Ecto neural progenitor cell (in vitro differentiated cells): ENCODE measurements around the gene DEPDC5.
"Not testable (repeated sequence)": the region's sequence is repeated elsewhere in the genome, so short reads cannot be mapped to it uniquely, and the experiment has no call there.

Source experiments
- DNase-seq: peaks from one replicate; pipeline ENCODE4 v3.0.0-alpha.2; 2018; ENCODE audit warnings: low spot score

DEPDC5 gene

DNA sequence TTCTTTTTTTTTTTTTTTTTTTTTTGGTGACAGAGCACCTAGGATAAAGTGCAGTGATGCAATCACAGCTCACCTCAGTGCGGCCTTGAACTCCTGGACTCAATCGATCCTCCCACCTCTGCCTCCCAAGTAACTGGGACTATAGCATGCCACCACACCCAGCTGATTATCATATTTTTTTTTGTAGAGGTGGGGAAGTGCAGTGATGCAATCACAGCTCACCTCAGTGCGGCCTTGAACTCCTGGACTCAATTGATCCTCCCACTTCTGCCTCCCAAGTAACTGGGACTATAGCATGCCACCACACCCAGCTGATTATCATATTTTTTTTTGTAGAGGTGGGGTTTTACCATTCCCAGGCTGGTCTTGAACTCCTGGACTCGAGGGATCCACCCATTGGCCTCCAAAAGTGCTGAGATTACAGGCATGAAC lies 61.6 kb downstream of the DEPDC5 start:
- DNase-seq: not testable (repeated sequence)

DNA sequence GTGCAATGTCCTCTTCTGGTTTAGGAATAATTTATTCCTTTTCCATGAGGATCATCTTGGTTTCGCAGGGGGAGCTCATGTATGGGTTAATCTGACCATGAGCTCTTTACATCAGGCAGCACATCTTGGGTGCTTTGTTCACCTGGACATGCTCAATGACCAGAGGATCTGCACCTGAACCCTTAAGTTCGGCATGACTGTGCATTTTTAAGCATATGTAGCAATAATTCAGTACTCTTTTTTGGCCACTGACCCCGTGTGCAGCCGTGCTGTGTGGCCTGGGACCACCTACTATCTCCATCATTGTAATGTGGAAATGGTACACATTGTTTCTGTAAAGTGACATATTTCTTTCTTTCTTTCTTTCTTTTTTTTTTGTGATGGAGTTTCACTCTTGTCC lies 62.9 kb downstream of the DEPDC5 start:
- no peak for DNase-seq

DNA sequence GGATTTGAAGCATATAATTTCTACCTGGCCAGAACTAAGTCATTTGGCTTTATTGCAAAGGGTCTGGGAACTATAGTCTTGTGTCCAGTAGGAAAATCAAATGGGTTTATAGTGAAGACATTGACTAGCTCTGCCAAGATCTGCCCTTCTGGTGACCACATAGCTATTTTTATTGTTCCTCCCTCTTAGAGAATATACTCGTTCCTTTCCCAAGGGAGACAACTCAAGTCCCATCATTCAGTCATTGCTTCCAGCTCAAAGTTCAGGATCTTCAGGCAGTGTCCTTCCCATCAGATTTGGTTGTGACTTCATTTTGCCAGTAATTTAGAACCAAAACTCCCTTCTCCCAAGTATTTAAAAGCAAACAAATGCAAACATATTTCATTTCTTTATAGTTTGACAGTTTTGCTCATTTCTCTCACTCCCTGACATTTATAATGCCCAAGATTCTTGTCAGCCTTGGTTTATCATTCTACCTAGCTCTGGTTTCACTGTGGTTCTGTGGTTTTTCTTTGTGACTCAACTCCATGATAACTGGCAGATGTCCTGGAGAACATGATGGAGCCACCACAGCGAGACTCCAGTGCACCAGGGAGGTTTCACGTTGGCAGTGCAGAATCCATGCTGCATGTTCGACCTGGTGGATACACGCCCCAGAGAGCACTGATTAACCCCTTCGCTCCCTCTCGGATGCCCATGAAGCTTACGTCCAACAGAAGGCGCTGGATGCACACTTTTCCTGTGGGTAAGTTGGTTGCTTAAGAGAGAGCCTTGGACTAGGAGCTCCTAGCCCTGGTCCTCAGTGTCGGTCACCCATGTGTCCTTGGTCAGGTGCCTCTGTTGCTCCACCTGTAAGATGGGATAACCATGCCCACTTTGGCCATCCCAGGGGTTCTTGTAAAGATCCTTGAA lies 64.9 kb downstream of the DEPDC5 start:
- no peak for DNase-seq

DNA sequence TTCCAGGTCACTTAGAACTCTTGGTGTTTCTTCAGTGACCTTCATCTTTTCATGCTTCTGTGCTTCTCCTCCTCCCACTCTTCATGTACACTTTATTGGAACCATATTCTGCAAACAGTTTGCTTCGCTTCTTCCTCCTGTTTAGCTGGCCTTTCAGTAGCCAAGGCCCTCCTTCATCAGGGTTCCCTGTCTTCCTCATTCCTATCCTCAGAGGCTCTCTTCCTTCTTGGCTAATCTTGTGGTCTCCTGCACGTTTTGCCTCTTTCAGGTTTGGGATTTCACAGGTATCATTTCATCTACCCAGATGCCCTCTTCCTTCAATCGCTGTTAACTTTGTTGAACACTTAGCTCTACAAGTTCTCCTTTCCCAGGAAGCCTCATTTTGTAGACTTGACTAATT lies 66.8 kb downstream of the DEPDC5 start:
- DNase-seq: no peak

DNA sequence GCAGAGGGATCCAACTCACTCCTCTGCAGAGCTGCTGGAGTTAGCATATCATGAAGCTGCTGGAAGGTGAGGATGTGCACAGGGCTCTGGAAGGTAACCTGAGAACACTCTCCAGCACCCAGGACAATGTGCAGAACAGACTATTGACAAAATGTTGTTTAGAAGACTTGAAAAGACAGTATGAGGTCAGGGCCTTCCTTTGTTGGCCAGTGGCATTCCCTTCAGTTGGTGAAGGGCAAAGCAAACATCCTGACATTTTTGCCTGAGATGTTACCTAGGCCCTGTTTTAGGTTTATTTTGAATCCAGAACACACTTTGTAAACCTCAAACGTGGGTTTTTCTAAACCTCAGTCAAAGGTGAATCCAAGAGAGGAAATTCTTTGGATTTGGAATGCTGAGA lies 67.8 kb downstream of the DEPDC5 start:
- no peak for DNase-seq

DNA sequence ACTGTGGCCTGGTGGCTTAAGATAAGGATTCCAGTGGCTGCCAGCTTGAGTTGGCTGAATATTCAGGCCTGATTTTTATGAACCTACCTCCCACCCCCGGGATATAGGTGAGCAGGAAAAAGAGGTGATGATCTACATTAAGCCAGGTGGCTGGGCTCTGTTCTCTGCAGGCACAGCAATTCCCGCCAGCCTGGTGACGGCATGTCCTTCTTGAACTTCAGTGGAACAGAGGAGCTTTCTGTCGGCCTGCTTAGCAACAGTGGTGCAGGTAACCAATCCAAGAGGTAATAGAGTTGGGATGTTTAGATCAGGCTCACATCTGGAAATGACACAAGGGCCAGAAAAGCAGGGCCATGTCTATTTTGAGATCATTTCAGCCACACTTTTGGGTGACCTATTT lies 68.7 kb downstream of the DEPDC5 start:
- DNase-seq: no peak

DNA sequence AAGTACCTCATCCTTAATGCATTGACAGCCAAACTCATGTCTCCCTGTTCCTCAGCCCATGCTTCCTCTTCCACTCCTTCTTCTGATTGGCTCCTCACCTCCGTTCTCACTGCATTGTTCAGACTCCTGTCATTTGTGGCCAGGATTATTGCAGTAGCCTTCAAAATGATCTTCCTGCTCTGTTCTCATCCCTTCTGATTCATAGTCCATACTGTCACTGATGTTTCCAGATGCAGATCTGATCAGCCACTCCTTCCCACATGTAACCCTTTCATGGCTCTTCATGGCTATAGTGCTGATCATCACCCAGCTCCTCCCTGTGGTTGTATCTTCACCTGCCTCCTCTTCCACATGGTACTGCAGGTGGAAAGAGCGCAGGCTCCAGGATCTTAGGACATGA lies 71.7 kb downstream of the DEPDC5 start:
- no peak for DNase-seq

DNA sequence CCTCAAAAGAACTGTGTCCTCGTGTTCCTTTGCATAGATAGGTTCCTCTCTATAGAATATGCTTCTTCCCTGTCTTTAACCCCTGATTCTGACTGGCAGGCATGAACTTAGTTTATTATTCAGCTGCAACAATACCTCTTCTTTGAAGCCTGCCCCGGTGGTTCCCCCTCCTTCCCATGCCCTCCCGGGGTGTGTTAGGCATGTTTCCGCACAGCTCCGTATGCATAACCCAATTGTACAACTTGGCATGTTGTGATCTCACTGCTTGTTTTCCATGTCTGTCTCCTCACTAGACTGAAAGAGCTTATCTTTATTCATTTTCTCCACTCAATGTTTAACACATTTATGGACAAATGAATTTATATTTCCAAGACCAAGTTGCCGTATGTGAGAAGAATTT lies 72.6 kb downstream of the DEPDC5 start:
- DNase-seq: no peak

DNA sequence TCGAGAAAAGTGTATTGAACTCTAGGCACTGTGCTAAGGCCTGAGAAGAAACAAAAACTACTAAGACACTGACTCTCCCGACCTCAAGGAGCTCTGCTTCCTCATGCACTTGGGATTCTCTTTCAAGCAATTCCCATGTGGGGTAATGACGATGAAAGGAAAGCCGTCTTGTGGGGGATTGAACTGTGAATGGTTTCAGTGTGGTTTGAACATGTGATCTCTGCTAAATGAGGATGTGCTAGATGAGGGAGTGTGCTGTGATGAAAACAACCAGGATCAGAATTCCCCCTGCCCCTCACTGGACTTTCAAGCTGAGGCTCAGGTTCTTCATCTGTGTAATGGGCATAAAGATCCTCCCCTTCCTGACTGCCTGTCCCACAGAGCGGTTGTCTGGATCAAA lies 74.9 kb downstream of the DEPDC5 start:
- no peak for DNase-seq

DNA sequence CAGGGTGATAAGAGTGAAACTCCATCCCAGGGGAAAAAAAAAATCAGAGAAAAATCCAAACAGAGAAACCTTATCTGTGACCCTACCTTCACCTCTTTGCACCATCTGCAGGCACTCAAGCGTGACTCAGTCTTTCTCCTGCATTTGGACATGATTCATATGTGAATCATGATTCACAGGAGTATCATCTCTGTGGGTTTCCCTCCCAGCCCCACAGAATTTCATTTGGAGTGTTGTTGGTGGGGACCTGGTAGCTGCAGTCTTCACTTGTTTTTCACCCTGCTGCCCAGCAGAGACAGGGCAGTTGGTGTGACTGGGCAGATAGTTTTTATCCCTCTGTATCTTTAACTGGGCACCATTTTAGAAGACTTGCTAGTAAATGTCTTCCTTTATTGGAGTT lies 75.7 kb downstream of the DEPDC5 start:
- no peak for DNase-seq

DNA sequence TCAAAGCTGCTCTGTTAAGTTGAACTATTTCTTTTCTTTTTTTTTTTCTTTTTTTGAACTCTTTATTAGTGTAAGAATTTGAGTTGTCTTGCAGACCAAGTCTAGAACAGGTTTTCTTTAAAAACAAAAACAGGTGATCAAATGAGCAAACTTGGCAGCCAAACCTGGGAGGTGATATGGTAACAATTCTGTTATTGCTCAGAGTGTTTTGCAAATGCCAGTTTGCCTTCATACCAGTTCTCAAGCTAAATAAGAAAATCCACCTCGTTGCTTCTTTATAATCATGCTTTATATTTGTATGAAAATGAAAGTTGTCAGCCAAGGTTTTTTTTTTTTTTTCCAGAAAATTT lies 76.9 kb downstream of the DEPDC5 start:
- DNase-seq: no peak

DNA sequence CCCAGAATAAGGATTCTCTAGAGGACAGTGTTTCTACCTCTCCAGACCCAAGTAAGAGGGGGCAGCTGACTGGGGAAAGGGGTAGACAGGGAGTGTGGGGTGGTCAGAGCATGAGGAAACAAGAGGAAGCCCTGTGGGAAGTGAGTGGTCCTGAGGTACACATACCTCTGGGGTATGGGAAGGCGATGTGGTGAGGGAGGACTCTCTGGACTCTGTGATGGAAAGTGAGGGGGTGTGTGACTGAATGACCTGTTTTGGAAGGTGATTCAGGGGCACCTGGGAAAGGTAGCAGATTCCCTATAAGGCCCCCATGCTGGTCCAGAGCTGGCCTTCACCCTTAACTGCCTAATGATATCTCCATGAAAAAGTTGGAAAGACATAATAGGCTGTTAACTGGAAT lies 80.1 kb downstream of the DEPDC5 start:
- DNase-seq: no peak

DNA sequence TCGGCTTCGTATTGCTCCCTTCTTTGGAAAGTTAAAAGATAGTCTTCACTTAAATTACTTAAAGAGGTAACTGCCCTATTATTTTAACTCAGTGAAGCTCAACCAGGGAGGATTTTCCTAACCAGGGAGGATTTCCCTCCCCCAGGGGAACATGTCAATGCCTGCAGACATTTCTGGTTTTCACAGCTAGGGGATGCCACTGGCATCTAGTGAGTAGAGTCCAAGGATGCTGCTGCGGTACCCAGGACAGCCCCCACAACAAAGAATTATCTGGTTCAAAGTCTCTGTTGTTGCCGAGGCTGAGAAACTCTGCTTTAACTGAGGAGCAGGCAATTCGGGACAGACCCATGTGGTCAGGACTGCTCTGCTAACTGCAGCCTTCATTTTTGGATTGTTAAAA lies 82.2 kb downstream of the DEPDC5 start:
- no peak for DNase-seq

DNA sequence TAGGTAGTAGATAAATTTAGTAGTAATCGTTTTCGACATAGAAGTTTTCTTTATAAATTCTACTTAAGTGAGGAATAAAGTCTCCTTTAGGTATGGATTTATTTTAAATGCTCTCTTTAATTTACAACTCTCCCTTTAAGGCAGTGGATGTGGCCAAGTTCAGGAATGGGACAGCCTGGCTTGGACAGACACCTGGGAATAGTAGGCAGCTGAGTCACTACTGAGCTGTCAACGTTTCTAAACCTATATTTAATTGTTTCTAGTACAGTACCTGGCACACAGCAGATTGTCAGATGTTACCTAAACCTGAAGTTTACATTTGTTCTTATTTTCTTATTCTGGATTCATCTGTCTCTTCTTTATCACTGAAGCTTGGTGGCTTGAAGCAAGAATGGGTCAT lies 85.1 kb downstream of the DEPDC5 start:
- DNase-seq: no peak

DNA sequence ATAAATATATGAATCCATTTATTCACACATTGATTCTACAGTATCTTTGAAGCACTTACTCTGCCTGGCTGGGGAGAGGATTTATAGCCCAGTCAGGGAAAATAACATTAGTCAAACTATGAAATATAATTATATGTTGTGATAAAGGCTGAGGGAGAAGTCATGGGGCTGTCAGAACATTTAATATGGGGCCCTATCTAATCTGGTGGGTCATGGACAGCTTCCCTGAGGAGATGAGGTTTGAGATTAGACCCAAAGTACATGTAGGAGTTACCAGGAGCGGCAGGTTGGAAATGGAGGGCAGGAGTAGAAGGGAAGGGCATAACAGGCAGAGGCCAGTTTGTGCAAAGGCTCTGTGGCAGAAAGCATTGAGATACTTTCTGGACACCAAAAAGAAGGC lies 86.2 kb downstream of the DEPDC5 start:
- DNase-seq: no peak

DNA sequence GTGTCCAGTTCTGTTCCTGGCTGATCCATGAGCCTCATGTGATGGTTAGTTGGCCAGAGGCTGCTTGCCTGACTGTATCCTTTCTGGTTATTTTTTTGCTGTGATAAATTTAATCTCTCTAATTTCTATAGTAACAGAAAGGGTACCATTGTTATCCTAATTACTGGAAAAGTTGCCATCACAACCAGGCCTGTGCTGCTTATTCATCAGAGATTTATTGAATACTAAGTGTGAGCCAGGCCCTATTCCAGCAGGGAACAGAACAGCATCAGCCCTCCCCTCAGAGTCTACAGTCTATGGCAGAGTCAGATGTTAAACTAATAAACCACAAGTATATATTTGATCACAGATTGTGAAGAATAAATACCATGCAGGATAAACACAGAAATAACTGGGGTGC lies 86.8 kb downstream of the DEPDC5 start:
- no peak for DNase-seq

DNA sequence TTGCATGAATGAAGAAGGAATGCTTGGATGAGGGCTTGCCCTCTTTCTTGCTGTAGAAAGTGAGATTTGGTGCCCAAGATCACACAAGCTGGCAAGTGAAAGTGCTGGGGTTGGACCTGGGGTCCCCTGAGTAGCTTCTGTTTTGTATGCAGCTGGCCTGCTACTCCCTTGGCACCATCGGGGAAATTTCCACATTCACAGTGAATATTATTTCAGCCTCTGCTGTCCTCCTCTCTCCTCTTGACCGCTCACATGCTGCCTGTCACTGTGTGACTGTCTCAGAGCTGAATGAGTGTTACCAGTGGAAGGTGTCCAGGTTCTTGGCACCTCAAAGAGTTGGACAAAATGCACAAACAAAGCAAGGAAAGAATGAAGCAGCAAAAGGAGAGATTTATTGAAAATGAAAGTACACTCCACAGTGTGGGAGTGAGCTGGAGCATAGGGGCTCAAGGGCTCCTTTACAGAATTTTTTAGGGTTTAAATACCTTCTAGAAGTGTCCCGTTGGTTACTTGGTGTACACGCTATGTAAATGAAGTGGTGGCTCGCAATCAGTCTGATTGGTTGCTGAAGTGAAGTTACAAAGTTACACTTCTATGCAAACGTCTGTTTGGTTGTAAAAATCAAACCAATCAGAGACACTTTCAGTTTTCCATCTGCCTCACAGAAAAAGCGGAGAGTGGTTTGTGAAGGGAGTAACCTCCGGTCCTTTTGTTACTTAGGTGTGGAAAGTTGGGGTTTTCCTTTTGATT lies 87.4 kb downstream of the DEPDC5 start:
- no peak for DNase-seq

DNA sequence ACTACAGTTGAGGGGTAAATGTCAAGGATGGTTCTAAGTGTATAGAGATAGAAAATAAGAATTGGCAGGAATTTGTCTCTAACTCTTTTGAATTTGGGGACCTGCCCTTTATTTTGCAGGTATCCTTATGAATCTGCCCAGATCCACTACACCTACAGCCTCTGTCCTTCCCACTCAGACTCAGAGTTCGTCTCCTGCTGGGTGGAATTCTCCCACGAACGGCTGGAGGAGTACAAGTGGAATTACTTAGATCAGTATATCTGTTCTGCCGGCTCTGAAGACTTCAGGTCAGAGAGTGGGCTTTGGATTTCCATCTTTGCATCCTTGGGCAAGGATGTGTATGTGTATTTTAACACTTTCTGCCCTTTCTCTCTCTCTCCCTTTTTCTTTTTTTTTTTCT lies 89.7 kb downstream of the DEPDC5 start:
- DNase-seq: no peak

DNA sequence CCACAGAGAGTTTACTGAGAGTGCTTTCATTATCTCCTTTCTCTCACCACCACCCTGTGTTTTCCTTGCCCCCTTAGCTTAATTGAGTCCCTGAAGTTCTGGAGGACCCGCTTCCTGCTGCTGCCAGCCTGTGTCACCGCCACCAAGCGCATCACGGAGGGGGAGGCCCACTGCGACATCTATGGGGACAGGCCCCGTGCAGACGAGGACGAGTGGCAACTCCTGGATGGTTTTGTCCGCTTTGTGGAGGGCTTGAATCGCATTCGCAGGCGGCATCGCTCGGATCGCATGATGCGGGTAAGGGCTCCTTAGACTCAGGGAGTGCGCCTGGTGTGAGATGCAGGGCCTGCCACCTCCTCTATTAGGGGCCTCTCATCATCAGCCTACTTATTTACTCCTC lies 91.1 kb downstream of the DEPDC5 start:
- no peak for DNase-seq

DNA sequence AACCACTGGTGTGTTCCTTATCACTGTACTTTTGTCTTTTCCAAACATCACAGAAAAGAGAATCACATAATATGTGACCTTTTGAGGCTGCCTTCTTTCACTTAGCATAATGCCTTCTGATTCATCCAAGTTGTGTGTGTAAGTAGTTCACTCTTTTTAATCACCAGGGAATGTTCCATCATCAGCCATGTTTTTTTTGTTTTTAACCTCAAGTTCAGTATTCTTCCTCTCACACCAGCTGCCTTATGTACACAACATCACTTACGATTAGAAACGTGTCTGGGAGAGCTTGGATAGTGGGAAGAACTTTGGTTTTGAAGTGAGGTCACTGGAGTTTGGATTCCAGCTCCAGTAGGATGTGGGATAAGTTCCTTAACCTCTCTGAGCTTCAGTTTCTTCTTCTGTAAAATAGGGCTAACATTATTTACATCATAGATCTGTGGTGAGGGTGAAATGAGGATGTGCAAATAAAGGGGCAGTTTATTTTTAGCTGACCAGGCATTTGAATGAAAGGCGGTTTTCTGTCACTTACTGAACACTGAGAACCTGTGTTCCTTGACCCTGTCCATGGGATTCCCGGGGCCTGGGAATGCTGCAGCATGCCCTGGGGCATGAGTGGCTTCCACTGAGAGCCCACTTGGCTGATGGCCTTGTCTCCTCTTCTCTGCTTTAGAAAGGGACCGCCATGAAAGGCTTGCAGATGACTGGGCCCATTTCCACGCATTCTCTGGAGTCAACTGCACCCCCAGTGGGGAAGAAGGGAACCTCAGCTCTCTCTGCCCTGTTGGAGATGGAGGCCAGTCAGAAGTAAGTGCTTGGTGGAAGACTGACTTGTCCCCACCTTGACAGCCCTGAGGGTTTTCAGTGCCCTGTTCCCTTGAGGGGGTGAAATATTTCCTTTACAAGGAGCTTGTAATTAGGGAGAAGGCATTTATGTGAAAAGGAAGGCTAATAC lies 92.6 kb downstream of the DEPDC5 start:
- DNase-seq: no peak

DNA sequence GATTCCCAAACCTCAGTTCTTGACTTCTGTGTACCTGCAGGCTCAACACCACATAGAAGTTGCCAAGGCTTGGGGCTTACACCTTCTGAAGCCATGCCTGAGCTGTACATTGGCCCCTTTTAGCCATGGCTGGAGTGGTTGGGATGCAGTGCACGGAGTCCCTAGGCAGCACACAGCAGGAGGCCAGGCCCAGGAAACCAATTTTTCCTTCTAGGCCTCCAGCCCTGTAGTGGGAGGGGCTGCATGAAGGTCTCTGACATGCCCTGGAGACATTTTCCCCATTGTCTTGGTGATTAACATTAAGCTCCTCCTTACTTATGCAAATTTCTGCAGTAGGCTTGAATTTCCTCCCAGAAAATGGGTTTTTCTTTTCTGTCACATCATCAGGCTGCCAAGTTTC lies 94.6 kb downstream of the DEPDC5 start:
- no peak for DNase-seq

DNA sequence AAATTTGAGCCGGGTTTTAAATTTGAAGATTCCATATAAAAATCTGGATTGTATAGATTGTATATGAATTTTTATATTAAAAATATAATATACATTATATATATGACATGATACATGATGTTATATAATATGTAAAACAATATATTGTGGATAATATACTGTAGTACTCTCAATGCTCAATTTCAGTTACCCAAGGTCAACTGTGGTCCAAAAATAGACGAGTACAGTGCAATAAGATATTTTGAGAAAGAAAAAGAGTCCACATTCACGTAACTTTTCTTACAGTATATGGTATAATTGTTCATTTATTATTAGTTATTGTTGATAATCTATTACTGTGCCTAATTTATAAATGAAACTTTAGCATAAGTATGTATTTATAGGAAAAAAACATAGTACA lies 96.3 kb downstream of the DEPDC5 start:
- no peak for DNase-seq
